Middle frontal gyrus (tissue), 1 donor: Measurements from ENCODE around the gene PRKAG2.

Source experiments
- DNase-seq: peaks from one replicate; pipeline ENCODE4 v3.0.0-alpha.2; 2015; ENCODE audit warnings: low spot score; ENCODE audit errors: extremely low spot score

The PRKAG2 gene

GRCh38 chr7:151818674-151819519 lies 58.0 kb downstream of the PRKAG2 start:
- no peak for DNase-seq

DNA sequence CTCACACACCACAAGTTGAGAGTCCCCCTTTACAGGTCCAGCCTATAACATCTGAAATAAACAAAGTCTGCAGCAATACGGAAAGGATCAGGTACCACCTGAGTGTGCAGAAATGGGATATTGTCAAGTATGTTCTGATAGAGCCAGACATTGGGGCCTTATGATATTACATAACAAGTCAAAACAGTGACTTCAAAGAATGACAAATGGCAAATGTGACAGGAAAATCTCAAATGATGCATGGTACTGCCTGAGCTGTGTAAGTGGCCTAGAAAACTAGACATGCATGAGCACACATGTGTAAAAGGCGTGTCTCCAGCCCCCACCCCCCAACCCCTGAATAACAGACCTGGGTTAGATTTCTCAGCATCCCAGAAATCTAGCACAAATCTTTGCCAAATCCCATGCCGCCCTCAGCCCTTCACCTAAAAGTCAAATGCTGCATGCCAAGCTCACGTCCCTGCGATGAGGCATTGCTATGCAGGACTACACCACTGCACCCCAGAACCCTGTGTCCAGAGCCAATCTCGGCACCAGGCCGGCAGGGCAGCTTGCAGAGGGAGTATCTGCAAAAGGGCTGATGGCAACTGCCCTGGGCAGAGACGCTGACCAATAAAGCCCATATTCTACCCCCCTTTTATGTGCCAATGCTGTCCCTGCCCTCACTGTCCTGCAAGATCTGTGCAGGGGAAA lies 58.8 kb downstream of the PRKAG2 start:
- DNase-seq, result no peak

- DNase-seq, result no peak
These were observed 59.6 kb downstream of the PRKAG2 start for GRCh38 chr7:151817315-151817690.

DNA sequence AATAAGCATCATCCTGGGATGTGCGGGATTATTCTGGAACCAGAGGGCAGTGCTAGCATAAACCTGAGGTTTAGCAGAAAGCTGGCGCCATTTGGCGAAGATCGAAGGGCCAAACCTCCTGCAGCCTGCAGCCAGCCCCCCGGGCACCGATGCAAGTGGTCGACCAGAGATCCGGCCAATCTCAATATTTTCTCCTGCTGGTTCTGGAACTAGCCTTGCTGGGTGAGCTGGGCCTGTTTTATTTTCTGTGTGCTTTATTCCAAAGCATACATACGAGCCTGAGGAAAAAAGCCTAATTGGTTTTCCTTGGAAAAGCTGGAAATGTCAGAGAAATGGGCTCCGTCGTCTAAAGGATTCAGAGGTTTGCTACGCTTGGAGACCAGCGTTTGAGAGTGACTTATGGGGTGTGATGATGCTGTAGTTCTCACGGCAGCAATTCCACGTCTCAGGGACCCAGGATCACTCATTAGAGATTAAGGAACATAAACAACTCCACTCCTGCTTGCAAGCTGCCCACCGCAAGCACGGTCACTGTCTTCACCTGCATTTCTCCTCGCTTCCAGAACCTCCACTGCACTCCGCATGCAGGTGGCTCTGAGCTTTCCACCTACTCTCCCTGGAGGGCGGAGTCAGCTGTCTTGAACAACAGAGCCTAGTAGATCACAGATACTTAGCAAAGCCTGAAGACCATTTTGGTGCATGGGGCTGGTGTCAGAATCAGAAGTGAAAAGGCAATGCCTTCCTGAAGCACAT lies 60.2 kb downstream of the PRKAG2 start:
- DNase-seq, result no peak

DNA sequence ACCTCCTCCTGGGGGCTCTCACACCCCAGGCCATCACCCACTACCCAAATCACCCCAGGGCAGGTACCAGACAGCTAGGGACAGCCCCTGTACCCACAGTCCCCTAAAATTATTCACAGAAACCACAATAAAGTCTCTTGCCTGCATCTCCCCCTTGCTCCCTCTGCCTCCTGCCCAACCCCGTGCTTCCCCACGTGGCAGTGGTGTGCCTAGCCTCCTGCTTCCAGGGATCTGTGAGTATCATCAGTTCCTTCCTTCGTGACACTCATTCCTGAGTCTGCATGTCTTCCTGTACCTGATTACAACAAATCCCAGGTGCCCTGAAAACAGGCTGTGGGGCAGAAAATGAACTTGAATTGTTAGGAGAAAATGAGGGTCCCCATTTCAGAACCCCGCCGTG lies 61.5 kb downstream of the PRKAG2 start:
- no peak for DNase-seq

- DNase-seq, result peak; percentile 17
These were observed 62.4 kb downstream of the PRKAG2 start for GRCh38 chr7:151814400-151815009.

- no peak for DNase-seq
These were observed 62.9 kb downstream of the PRKAG2 start for GRCh38 chr7:151813997-151814396.

- DNase-seq, result no peak
These were observed 63.5 kb downstream of the PRKAG2 start for GRCh38 chr7:151813445-151813844.

DNA sequence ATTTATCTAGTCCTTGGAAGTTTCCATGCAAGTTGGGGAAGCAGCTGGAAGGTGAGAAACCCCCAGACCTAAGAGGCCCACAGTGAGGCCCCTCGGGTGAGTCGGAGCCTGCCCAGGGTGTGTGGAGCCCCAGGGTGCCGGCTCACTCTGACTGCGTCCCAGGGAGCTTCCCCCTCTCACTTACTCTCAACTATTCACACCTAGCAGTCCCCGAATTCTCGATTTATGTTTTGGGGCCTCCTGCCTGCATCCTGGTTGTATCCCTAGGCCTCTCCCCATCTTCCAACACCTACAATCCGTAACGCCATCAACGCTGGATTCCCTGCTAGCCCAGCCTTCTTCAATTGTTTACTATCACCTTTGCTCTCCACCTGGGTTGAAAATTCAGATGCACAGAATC lies 63.9 kb downstream of the PRKAG2 start:
- DNase-seq, result no peak

DNA sequence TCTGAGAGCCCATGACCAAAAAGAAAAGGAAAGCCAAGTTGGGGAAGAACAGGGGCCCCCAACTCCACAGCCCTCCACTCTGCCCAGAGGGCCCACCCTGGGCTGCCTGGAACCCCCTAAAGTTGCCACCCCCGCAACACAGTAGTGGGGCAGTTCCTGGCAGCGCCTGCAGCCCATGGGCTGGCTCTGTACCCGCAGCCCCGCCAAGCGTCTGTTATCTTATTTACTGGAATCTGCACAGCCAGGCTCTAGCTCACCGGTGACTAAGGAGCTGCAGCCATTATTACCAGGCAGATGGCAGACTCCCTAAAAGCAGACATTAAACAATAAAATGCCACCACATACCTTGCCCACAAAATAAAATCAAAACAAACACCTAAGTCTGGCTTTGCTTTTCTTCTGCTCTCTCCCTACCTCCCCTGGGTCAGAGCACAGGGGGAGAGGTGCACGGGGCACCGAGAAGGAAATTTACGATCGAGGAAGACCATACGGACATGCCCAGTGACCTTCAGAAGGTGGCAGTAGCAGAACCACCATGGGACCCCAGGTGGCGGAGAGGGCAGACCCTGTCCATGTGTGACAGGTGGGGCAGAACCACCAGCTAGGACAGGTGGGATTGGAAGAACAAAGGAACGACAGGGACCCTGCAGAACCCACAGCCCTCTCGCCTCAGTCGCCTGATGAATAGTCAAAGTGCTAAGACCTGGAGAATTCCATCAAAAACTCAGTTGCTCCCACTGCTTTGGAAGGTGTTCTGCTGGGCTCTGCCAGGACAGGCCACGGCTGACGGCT lies 66.3 kb downstream of the PRKAG2 start:
- no peak for DNase-seq

DNA sequence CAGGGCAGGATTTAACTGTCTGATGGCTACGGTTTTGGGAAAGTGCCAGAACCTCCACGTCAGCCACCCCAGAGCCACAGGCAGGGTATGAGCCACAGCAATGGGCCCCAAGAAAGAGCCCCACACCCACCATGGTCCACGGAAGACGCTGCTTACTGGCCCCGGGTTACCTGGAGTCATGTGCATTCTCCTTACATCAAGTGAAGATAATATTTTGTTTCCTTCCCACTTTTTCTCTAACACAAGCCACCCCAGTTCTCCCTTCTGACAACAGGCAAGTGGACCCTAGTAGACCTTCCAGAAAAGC lies 67.1 kb downstream of the PRKAG2 start:
- no peak for DNase-seq

DNA sequence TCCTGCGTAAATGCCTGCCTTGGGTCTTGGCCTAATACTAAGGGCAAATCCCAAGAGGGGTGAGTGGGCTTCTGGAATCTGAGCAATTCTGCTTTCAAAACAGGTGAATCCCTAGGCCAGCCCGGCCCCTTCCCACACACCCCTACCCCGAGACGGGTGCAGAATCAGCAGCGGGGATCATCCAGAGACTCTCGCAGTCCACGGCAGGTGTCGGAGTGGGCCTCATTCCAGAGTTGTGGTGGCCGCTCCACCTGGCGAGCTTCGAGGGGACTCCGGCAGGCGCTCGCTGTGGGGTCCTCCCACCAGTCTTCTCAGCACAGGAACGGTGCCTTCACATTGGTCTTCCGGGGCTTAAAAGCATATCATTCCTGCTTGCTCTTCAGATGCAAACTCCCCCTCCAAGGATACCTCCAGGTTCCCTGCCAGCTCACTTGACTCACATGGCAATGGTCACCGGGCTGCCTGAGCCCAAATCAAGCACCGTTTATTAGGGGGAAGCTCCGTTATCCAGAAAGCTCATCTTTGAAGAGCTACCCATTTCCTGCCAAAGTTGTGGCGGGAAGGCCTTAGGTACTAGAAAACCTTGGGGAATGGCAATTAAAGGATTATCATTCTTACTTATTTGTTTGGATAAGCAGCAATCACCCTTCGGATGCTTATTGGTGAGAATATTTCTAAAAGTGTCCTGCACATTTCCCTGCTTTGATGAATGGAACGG lies 67.6 kb downstream of the PRKAG2 start:
- DNase-seq, result no peak

DNA sequence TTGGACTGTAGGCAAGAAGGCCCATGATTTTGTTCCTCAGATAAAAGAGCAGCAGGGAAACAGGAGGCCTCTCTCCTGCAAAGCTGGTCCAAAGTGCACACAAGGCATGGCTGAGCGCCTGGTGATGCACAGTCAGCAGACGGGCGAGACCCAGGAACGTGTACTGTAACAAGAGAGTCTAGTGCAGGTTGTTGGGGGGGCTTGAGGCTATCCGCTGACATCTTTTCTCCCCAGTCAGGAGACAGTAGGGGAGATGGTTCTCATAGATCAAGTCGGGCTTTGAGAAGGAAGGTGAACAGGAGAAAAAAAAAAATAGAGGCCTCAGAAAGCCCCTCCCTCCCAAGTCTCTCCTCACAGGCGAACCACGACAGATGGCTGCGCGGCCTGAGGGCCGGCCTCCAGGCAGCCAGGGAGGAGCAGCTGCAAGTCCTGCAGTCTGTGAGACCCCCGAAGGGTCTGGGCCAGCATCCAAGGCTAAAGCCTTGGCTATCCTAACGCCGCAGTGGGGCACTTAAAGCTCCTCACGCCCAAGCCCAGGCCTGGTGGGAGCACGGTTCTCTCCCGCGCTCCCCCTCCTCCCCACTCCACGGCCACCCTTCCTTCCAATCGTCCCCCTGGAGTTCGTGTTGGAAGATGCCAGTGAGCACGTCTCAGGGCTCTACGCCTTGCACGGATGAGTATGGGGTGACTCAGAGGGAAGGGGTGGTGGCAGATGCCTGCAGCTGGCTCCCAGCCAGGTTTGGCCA lies 68.3 kb downstream of the PRKAG2 start:
- DNase-seq, result no peak

GRCh38 chr7:151807846-151808245 lies 69.1 kb downstream of the PRKAG2 start:
- DNase-seq, result no peak

GRCh38 chr7:151806952-151807775 lies 69.8 kb downstream of the PRKAG2 start:
- DNase-seq, result no peak

DNA sequence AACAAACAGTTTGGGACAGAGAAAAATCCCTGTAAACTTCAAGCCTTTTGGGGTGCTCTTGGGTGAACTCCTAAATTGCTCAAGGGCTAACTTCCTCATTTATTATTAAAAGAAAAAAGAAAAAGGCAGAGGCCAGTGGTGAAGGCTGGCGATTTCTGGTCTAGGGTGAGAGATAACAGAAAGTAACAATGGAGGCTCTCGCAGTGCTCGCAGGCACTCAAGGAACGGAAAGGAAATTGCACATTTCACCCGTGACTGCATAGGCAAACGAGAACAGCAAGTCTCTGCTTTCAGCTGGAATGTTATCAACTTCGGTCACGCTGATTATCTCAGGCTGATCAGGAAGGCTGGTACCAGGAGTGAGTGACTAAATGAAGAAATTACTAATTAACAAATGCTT lies 70.7 kb downstream of the PRKAG2 start:
- DNase-seq, result no peak

- DNase-seq, result no peak
These were observed 71.7 kb downstream of the PRKAG2 start for GRCh38 chr7:151805191-151805590.

DNA sequence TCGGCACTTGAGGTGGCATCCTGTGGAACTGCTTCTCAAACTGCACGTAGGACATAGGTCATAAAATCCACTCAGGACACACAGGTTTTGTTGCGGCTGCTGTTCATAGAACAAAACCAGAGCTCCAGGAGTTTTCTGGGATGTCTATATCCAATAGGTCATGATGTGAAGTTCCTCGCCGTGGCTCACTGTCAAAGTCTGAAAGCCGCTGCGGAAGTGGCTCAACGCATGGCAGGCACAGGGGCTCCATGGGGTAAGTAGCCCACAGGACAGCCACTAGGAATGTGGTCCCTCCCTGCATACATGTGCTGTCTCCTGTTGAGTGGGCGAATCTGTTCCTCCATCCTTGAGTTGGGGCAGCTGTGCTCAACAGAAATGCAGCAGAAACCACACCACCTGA lies 72.2 kb downstream of the PRKAG2 start:
- DNase-seq, result no peak

DNA sequence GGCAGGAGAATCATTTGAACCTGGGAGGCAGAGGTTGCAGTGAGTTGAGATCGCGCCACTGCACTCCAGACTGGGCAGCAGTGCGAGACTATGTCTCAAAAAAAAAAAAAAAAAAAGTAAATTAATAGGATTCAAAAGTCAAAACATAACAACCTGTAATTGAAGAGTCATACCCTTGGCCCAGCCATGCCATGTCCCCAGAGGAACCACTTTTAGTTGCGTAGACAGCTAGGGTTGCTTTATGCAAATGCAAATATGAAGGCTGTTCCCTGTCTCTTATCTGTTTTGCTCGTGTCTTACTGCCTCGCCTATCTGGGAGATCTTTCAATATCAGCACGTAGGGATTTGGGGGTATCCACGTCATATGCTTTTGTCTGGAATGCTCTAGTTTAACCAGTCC lies 73.1 kb downstream of the PRKAG2 start:
- no peak for DNase-seq
